HEK293 (cell line): Measurements from ENCODE around the gene ZNF385C.

Experiments used
- FEZF1 ChIP-seq: fragments of 450-650 bp; formaldehyde crosslinking; IDR thresholded peaks from 2 replicates; pipeline ENCODE4 v1.5.1; 2016; ENCODE audit warnings: missing biosample characterization, missing genetic modification characterization
- GLI4 ChIP-seq: fragments of 450-650 bp; formaldehyde crosslinking; IDR thresholded peaks from 2 replicates; pipeline ENCODE4 v1.5.1; 2016; ENCODE audit warnings: missing biosample characterization, missing genetic modification characterization
- GLIS2 ChIP-seq: fragments of 450-650 bp; formaldehyde crosslinking; IDR thresholded peaks from 2 replicates; pipeline ENCODE4 v1.5.1; 2016; ENCODE audit warnings: missing biosample characterization, missing genetic modification characterization
- RBAK ChIP-seq: fragments of 450-650 bp; formaldehyde crosslinking; IDR thresholded peaks from 2 replicates; pipeline ENCODE4 v1.5.1; 2016; ENCODE audit warnings: missing biosample characterization, missing genetic modification characterization
- YY2 ChIP-seq: fragments of 450-650 bp; formaldehyde crosslinking; IDR thresholded peaks from 2 replicates; pipeline ENCODE4 v1.5.1; 2016; ENCODE audit warnings: missing biosample characterization, missing genetic modification characterization
- ZBTB8A ChIP-seq: fragments of 450-650 bp; formaldehyde crosslinking; IDR thresholded peaks from 2 replicates; pipeline ENCODE4 v1.5.1; 2016; ENCODE audit warnings: missing biosample characterization, missing genetic modification characterization
- ZNF146 ChIP-seq: fragments of 450-650 bp; formaldehyde crosslinking; IDR thresholded peaks from 2 replicates; pipeline ENCODE4 v1.5.1; 2016; ENCODE audit warnings: missing biosample characterization, missing genetic modification characterization
- ZNF211 ChIP-seq: fragments of 450-650 bp; formaldehyde crosslinking; IDR thresholded peaks from 2 replicates; pipeline ENCODE4 v1.5.1; 2016; ENCODE audit warnings: low read depth, missing biosample characterization, missing genetic modification characterization
- ZNF266 ChIP-seq: fragments of 450-650 bp; formaldehyde crosslinking; IDR thresholded peaks from 2 replicates; pipeline ENCODE4 v1.5.1; 2016; ENCODE audit warnings: missing biosample characterization, missing genetic modification characterization, low read depth
- ZNF292 ChIP-seq: fragments of 450-650 bp; formaldehyde crosslinking; IDR thresholded peaks from 2 replicates; pipeline ENCODE4 v1.5.1; 2016; ENCODE audit warnings: low read depth, missing biosample characterization, missing genetic modification characterization, borderline replicate concordance
- ZNF341 ChIP-seq: fragments of 450-650 bp; formaldehyde crosslinking; IDR thresholded peaks from 2 replicates; pipeline ENCODE4; 2016; ENCODE audit warnings: low read depth, missing biosample characterization, missing genetic modification characterization
- ZNF416 ChIP-seq: fragments of 450-650 bp; formaldehyde crosslinking; IDR thresholded peaks from 2 replicates; pipeline ENCODE4 v1.5.1; 2016; ENCODE audit warnings: missing biosample characterization, missing genetic modification characterization
- ZNF629 ChIP-seq: fragments of 450-650 bp; formaldehyde crosslinking; IDR thresholded peaks from 2 replicates; pipeline ENCODE4 v1.5.1; 2017; ENCODE audit warnings: missing biosample characterization, missing genetic modification characterization
- ZNF664 ChIP-seq: fragments of 450-650 bp; formaldehyde crosslinking; IDR thresholded peaks from 2 replicates; pipeline ENCODE4 v1.5.1; 2016; ENCODE audit warnings: missing biosample characterization, missing genetic modification characterization
- ZNF677 ChIP-seq: fragments of 450-650 bp; IDR thresholded peaks from 2 replicates; pipeline ENCODE4 v1.5.0; 2018; ENCODE audit warnings: missing biosample characterization, mild to moderate bottlenecking, missing genetic modification characterization, moderate library complexity
- ZNF701 ChIP-seq: fragments of 450-650 bp; formaldehyde crosslinking; IDR thresholded peaks from 2 replicates; pipeline ENCODE4 v1.5.1; 2016; ENCODE audit warnings: missing biosample characterization, missing genetic modification characterization
- ZNF76 ChIP-seq: fragments of 450-650 bp; formaldehyde crosslinking; IDR thresholded peaks from 2 replicates; pipeline ENCODE4; 2016; ENCODE audit warnings: low read depth, missing biosample characterization, missing genetic modification characterization, borderline replicate concordance
- ZSCAN23 ChIP-seq: fragments of 450-650 bp; formaldehyde crosslinking; IDR thresholded peaks from 2 replicates; pipeline ENCODE4 v1.5.1; 2016; ENCODE audit warnings: missing biosample characterization, missing genetic modification characterization
- TF ChIP-seq, protein P1 (sequence below): fragments of 450-650 bp; formaldehyde crosslinking; IDR thresholded peaks from 2 replicates; pipeline ENCODE4 v1.5.1; 2016; ENCODE audit warnings: missing biosample characterization, missing genetic modification characterization, borderline replicate concordance
- TF ChIP-seq, protein P2 (sequence below): fragments of 450-650 bp; formaldehyde crosslinking; IDR thresholded peaks from 2 replicates; pipeline ENCODE4 v1.5.1; 2016; ENCODE audit warnings: missing biosample characterization, missing genetic modification characterization
- TF ChIP-seq, protein P3 (sequence below): fragments of 450-650 bp; formaldehyde crosslinking; IDR thresholded peaks from 2 replicates; pipeline ENCODE4 v1.5.1; 2016; ENCODE audit warnings: missing biosample characterization, missing genetic modification characterization
- TF ChIP-seq, protein P4 (sequence below): fragments of 450-650 bp; formaldehyde crosslinking; IDR thresholded peaks from 2 replicates; pipeline ENCODE4 v1.5.1; 2016; ENCODE audit warnings: missing biosample characterization, missing genetic modification characterization
- TF ChIP-seq, protein P5 (sequence below): fragments of 450-650 bp; formaldehyde crosslinking; conservative IDR thresholded peaks from 2 replicates; pipeline ENCODE4 v1.5.1; 2016; ENCODE audit warnings: low read depth, missing biosample characterization, missing genetic modification characterization
- TF ChIP-seq, protein P6 (sequence below): fragments of 450-650 bp; IDR thresholded peaks from 2 replicates; pipeline ENCODE4 v1.5.1; 2018; ENCODE audit warnings: missing biosample characterization, mild to moderate bottlenecking, missing genetic modification characterization

ZNF385C gene

DNA sequence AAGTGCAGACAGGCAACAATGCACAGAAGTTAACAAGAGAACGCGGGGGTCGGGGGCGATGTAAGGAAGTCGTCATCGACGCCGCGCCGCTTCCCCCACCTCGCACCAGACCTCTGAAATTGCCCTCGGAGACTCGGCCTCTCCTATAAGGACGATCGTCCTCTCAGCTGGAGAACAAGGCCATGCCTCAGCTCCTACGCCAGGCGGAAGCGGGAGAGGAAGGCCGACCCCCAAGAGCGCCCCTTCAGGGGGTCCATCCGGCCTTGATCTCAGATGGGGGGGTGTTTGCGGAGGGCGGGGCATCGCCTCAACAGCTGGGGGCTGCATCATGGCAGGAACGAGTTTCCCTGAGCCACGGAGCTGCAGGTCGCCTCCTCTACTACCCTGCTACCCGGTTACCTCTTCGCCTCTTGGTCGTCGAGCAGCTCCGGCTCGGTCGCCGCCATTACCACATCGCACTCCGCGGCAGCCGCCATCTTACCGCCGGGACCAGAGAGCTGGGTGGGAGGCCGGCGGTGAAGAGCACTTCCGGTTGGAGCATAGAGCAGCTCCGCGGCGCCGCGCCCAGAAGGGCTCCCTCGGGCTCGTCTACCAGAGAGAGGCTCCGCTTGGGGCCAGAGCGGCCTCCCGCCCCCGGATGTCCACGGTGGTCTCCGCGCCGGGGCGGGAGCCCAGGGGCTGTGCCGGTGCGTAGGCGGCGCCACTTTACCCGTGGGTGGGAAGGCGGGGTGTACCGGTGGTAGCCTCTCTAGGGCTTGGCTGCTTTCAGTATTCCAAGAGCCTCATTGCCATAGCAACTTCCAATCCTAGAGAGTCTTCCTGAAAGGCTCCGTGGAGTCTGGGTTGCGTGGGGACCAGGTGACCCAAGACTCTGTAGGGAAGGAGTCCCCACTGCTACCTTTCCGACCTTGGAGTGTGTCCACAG lies 81.1 kb downstream of the ZNF385C start, which contains the start of gene DNAJC7 (continued):
- TF ChIP-seq GLIS2 (tag by site-specific recombination): peak; percentile 100
- TF ChIP-seq ZBTB8A (tag by site-specific recombination): peak; percentile 51
- no peak for TF ChIP-seq ZNF292
- no peak for TF ChIP-seq ZNF146 (tag by site-specific recombination)
- TF ChIP-seq, protein P1, sequence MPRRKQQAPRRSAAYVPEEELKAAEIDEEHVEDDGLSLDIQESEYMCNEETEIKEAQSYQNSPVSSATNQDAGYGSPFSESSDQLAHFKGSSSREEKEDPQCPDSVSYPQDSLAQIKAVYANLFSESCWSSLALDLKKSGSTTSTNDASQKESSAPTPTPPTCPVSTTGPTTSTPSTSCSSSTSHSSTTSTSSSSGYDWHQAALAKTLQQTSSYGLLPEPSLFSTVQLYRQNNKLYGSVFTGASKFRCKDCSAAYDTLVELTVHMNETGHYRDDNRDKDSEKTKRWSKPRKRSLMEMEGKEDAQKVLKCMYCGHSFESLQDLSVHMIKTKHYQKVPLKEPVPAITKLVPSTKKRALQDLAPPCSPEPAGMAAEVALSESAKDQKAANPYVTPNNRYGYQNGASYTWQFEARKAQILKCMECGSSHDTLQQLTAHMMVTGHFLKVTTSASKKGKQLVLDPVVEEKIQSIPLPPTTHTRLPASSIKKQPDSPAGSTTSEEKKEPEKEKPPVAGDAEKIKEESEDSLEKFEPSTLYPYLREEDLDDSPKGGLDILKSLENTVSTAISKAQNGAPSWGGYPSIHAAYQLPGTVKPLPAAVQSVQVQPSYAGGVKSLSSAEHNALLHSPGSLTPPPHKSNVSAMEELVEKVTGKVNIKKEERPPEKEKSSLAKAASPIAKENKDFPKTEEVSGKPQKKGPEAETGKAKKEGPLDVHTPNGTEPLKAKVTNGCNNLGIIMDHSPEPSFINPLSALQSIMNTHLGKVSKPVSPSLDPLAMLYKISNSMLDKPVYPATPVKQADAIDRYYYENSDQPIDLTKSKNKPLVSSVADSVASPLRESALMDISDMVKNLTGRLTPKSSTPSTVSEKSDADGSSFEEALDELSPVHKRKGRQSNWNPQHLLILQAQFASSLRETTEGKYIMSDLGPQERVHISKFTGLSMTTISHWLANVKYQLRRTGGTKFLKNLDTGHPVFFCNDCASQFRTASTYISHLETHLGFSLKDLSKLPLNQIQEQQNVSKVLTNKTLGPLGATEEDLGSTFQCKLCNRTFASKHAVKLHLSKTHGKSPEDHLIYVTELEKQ: no peak
- peak; percentile 30; the same call in 1 of the 2 replicates for TF ChIP-seq ZSCAN23 (tag by site-specific recombination)
- TF ChIP-seq, protein P2, sequence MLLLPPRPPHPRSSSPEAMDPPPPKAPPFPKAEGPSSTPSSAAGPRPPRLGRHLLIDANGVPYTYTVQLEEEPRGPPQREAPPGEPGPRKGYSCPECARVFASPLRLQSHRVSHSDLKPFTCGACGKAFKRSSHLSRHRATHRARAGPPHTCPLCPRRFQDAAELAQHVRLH (tag by site-specific recombination): 0 out of 2 replicates have a peak, but pooled peaks have one; percentile 81
- TF ChIP-seq ZNF266 (tag by site-specific recombination): no peak
- no peak for TF ChIP-seq RBAK (tag by site-specific recombination)
- TF ChIP-seq ZNF701 (tag by site-specific recombination): no peak
- TF ChIP-seq ZNF416: no peak
- TF ChIP-seq, protein P3, sequence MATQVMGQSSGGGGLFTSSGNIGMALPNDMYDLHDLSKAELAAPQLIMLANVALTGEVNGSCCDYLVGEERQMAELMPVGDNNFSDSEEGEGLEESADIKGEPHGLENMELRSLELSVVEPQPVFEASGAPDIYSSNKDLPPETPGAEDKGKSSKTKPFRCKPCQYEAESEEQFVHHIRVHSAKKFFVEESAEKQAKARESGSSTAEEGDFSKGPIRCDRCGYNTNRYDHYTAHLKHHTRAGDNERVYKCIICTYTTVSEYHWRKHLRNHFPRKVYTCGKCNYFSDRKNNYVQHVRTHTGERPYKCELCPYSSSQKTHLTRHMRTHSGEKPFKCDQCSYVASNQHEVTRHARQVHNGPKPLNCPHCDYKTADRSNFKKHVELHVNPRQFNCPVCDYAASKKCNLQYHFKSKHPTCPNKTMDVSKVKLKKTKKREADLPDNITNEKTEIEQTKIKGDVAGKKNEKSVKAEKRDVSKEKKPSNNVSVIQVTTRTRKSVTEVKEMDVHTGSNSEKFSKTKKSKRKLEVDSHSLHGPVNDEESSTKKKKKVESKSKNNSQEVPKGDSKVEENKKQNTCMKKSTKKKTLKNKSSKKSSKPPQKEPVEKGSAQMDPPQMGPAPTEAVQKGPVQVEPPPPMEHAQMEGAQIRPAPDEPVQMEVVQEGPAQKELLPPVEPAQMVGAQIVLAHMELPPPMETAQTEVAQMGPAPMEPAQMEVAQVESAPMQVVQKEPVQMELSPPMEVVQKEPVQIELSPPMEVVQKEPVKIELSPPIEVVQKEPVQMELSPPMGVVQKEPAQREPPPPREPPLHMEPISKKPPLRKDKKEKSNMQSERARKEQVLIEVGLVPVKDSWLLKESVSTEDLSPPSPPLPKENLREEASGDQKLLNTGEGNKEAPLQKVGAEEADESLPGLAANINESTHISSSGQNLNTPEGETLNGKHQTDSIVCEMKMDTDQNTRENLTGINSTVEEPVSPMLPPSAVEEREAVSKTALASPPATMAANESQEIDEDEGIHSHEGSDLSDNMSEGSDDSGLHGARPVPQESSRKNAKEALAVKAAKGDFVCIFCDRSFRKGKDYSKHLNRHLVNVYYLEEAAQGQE (tag by site-specific recombination): peak; percentile 49
- TF ChIP-seq, protein P4, sequence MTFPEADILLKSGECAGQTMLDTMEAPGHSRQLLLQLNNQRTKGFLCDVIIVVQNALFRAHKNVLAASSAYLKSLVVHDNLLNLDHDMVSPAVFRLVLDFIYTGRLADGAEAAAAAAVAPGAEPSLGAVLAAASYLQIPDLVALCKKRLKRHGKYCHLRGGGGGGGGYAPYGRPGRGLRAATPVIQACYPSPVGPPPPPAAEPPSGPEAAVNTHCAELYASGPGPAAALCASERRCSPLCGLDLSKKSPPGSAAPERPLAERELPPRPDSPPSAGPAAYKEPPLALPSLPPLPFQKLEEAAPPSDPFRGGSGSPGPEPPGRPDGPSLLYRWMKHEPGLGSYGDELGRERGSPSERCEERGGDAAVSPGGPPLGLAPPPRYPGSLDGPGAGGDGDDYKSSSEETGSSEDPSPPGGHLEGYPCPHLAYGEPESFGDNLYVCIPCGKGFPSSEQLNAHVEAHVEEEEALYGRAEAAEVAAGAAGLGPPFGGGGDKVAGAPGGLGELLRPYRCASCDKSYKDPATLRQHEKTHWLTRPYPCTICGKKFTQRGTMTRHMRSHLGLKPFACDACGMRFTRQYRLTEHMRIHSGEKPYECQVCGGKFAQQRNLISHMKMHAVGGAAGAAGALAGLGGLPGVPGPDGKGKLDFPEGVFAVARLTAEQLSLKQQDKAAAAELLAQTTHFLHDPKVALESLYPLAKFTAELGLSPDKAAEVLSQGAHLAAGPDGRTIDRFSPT (tag by site-specific recombination): no peak
- peak; percentile 88 for TF ChIP-seq ZNF341 (tag by site-specific recombination)
- TF ChIP-seq ZNF629: peak; percentile 77
- no peak for TF ChIP-seq ZNF211
- TF ChIP-seq ZNF677: no peak
- TF ChIP-seq YY2: peak; percentile 99
- TF ChIP-seq FEZF1: peak; percentile 49
- no peak for TF ChIP-seq ZNF664 (tag by site-specific recombination)
- TF ChIP-seq ZNF76 (tag by site-specific recombination): peak; percentile 84; the same call in 1 of the 2 replicates
- TF ChIP-seq, protein P5, sequence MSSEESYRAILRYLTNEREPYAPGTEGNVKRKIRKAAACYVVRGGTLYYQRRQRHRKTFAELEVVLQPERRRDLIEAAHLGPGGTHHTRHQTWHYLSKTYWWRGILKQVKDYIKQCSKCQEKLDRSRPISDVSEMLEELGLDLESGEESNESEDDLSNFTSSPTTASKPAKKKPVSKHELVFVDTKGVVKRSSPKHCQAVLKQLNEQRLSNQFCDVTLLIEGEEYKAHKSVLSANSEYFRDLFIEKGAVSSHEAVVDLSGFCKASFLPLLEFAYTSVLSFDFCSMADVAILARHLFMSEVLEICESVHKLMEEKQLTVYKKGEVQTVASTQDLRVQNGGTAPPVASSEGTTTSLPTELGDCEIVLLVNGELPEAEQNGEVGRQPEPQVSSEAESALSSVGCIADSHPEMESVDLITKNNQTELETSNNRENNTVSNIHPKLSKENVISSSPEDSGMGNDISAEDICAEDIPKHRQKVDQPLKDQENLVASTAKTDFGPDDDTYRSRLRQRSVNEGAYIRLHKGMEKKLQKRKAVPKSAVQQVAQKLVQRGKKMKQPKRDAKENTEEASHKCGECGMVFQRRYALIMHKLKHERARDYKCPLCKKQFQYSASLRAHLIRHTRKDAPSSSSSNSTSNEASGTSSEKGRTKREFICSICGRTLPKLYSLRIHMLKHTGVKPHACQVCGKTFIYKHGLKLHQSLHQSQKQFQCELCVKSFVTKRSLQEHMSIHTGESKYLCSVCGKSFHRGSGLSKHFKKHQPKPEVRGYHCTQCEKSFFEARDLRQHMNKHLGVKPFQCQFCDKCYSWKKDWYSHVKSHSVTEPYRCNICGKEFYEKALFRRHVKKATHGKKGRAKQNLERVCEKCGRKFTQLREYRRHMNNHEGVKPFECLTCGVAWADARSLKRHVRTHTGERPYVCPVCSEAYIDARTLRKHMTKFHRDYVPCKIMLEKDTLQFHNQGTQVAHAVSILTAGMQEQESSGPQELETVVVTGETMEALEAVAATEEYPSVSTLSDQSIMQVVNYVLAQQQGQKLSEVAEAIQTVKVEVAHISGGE: peak; percentile 97
- 0 out of 2 replicates have a peak, but pooled peaks have one; percentile 57 for TF ChIP-seq GLI4 (tag by site-specific recombination)
- TF ChIP-seq, protein P6, sequence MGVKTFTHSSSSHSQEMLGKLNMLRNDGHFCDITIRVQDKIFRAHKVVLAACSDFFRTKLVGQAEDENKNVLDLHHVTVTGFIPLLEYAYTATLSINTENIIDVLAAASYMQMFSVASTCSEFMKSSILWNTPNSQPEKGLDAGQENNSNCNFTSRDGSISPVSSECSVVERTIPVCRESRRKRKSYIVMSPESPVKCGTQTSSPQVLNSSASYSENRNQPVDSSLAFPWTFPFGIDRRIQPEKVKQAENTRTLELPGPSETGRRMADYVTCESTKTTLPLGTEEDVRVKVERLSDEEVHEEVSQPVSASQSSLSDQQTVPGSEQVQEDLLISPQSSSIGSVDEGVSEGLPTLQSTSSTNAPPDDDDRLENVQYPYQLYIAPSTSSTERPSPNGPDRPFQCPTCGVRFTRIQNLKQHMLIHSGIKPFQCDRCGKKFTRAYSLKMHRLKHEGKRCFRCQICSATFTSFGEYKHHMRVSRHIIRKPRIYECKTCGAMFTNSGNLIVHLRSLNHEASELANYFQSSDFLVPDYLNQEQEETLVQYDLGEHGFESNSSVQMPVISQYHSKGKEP (tag by site-specific recombination): no peak
